A549 (cell line): Measurements from ENCODE around the gene CMTM3. TPM values are rescaled to one million over a fixed set of nuclear protein-coding genes. Genes with fewer than 3 reads are reported as not detected.

Experiments
- ATAC-seq, 2 experiments: fragments of 200-7000 bp in 1 of 2; fragments of >200 bp in 1 of 2; cut with Nextera tagmentation in 1 of 2; cut with Tn5 transposase in 1 of 2; 3 replicates each; pipeline versions ENCODE4 v1.8.0 to v1.9.1; 2018 to 2020; ENCODE audit warnings: mild to moderate bottlenecking in 1 of 2, moderate library complexity in 1 of 2
- CTCF ChIA-PET: fragments of 300-600 bp; sonication (Branson Sonifier 250); formaldehyde crosslinking; extraction: SDS; loops from one replicate; lab custom pipeline; 2021; ENCODE audit warnings: antibody characterized with exemption, inconsistent platforms; lab: Yijun Ruan, JAX
- POLR2A ChIA-PET: fragments of 350-600 bp; formaldehyde crosslinking; extraction: SDS; loops from one replicate; lab custom pipeline; 2021; ENCODE audit warnings: antibody characterized with exemption, inconsistent platforms; lab: Yijun Ruan, JAX
- DNase-seq, 2 experiments: peaks; one replicate each; pipeline versions ENCODE4 v3.0.0 to v3.0.0-alpha.2; 2011 to 2016; ENCODE audit warnings: low read depth in 1 of 2, low spot score in 1 of 2
- FAIRE-seq: peaks from 2 replicates; lab custom pipeline; 2011; peaks lifted over from hg19 to GRCh38; lab: Jason Lieb, UNC
- H3K27ac ChIP-seq, 2 experiments: fragments of >200 bp; sonication (Bioruptor Twin); formaldehyde crosslinking; 3 replicates each; pipeline ENCODE4 v1.5.1; 2016 to 2017
- H3K4me1 ChIP-seq: fragments of >200 bp; sonication (Bioruptor Twin); formaldehyde crosslinking; 3 replicates; pipeline ENCODE4 v1.6.1; 2016
- H3K4me2 ChIP-seq: fragments of >200 bp; sonication (Bioruptor Twin); formaldehyde crosslinking; 3 replicates; pipeline ENCODE4 v1.6.1; 2016
- H3K4me3 ChIP-seq: fragments of >200 bp; sonication (Bioruptor Twin); formaldehyde crosslinking; 3 replicates; pipeline ENCODE4 v1.5.1; 2016
- H3K9me3 ChIP-seq: fragments of >200 bp; sonication (Bioruptor Twin); formaldehyde crosslinking; 3 replicates; pipeline ENCODE4 v1.6.1; 2016
- BHLHE40 ChIP-seq: IDR thresholded peaks from 2 replicates; pipeline ENCODE4 v1.6.1; 2012; ENCODE audit warnings: low read depth, low read length, inconsistent platforms
- CBX8 ChIP-seq: fragments of 200-600 bp; sonication (generic); IDR thresholded peaks from 2 replicates; pipeline ENCODE4 v1.6.1; 2016
- CHD4 ChIP-seq: fragments of 200-600 bp; sonication (generic); IDR thresholded peaks from 2 replicates; pipeline ENCODE4 v1.6.1; 2016; ENCODE audit warnings: antibody characterized with exemption, mild to moderate bottlenecking, borderline replicate concordance
- E2F6 ChIP-seq: IDR thresholded peaks from 2 replicates; pipeline ENCODE4 v1.6.1; 2012; ENCODE audit warnings: low read depth, borderline replicate concordance
- EHF ChIP-seq: fragments of 250-450 bp; sonication (Bioruptor Pico); IDR thresholded peaks from 2 replicates; pipeline ENCODE4 v1.5.0; 2020; ENCODE audit warnings: mild to moderate bottlenecking
- EP300 ChIP-seq, 2 experiments: fragments of >200 bp; sonication (Bioruptor Twin); formaldehyde crosslinking; IDR thresholded peaks; 2 replicates in 1 of 2; 3 replicates in 1 of 2; pipeline ENCODE4 v1.6.1; 2016 to 2017
- GATA3 ChIP-seq: IDR thresholded peaks from 2 replicates; pipeline ENCODE4 v1.6.1; 2012; ENCODE audit warnings: borderline replicate concordance
- HDAC2 ChIP-seq: fragments of 200-600 bp; sonication (generic); IDR thresholded peaks from 2 replicates; pipeline ENCODE4 v1.6.1; 2016
- HES2 ChIP-seq: fragments of >200 bp; sonication (Bioruptor Twin); formaldehyde crosslinking; IDR thresholded peaks from 2 replicates; pipeline ENCODE4 v1.6.1; 2016
- HEYL ChIP-seq: fragments of 250-450 bp; sonication (Bioruptor Pico); IDR thresholded peaks from 2 replicates; pipeline ENCODE4 v1.8.0; 2021; ENCODE audit warnings: mild to moderate bottlenecking, moderate library complexity
- HMGXB4 ChIP-seq: fragments of 250-450 bp; sonication (Bioruptor Pico); IDR thresholded peaks from 2 replicates; pipeline ENCODE4 v1.5.0; 2021; ENCODE audit warnings: mild to moderate bottlenecking, moderate library complexity, borderline replicate concordance
- HOXA7 ChIP-seq: fragments of 250-450 bp; sonication (Bioruptor Pico); IDR thresholded peaks from 2 replicates; pipeline ENCODE4 v1.5.0; 2020; ENCODE audit warnings: mild to moderate bottlenecking, moderate library complexity
- HOXB13 ChIP-seq: fragments of 250-450 bp; sonication (Bioruptor Pico); IDR thresholded peaks from 2 replicates; pipeline ENCODE4 v1.5.0; 2020; ENCODE audit warnings: low read depth, mild to moderate bottlenecking, moderate library complexity
- HOXB5 ChIP-seq: fragments of 250-450 bp; sonication (Bioruptor Pico); IDR thresholded peaks from 2 replicates; pipeline ENCODE4 v1.5.0; 2020; ENCODE audit warnings: mild to moderate bottlenecking, moderate library complexity
- MAX ChIP-seq: IDR thresholded peaks from 2 replicates; pipeline ENCODE4 v1.6.1; 2012
- NFE2L2 ChIP-seq: fragments of 150-350 bp; conservative IDR thresholded peaks from 2 replicates; pipeline ENCODE4 v1.6.1; 2014; ENCODE audit warnings: low read length
- PHF8 ChIP-seq: fragments of 200-600 bp; sonication (generic); IDR thresholded peaks from 2 replicates; pipeline ENCODE4 v1.6.1; 2016; ENCODE audit warnings: low read depth, mild to moderate bottlenecking, antibody characterized with exemption, moderate library complexity, borderline replicate concordance
- POLR2AphosphoS2 ChIP-seq: conservative IDR thresholded peaks from 2 replicates; pipeline ENCODE4 v1.6.1; 2012; ENCODE audit warnings: low read length, improper control_type of control experiment, inconsistent platforms
- RARB ChIP-seq: fragments of 250-450 bp; sonication (Bioruptor Pico); IDR thresholded peaks from 2 replicates; pipeline ENCODE4 v1.8.0; 2021; ENCODE audit warnings: mild to moderate bottlenecking, moderate library complexity
- RCOR1 ChIP-seq: fragments of 150-350 bp; IDR thresholded peaks from 2 replicates; pipeline ENCODE4 v1.6.1; 2014; ENCODE audit warnings: antibody characterized with exemption, low read length, low read depth
- REST ChIP-seq: fragments of 200-600 bp; sonication (generic); IDR thresholded peaks from 2 replicates; pipeline ENCODE4 v1.6.1; 2016; ENCODE audit warnings: antibody characterized with exemption, mild to moderate bottlenecking, moderate library complexity
- RFX5 ChIP-seq: fragments of 450-650 bp; IDR thresholded peaks from 2 replicates; pipeline ENCODE4 v1.7.1; 2014; ENCODE audit warnings: antibody characterized with exemption, mild to moderate bottlenecking, moderate library complexity
- USF2 ChIP-seq: fragments of 450-650 bp; IDR thresholded peaks from 2 replicates; pipeline ENCODE4 v1.6.1; 2014; ENCODE audit warnings: antibody characterized with exemption
- ZC3H11A ChIP-seq: fragments of 450-650 bp; IDR thresholded peaks from 2 replicates; pipeline ENCODE4 v1.6.1; 2014; ENCODE audit warnings: antibody characterized with exemption, mild to moderate bottlenecking
- WGBS: methylation state at CpG from one replicate; pipeline ENCODE4 v1.1.6; 2017; ENCODE audit errors: missing lambda C conversion rate; 5-methylcytosine and 5-hydroxymethylcytosine counted together
- polyA plus RNA-seq, 4 experiments: library from polyadenylated mRNA; depleted of rRNA in 3 of 4; stranded (reverse); fragments of >200 nt; fragmentation: RNase III in 1 of 4; extraction: RNeasy Plus Mini Kit Qiagen cat#74134 plus additional on column Dnase treatment in 1 of 4; gene quantifications; 2 replicates in 3 of 4; 3 replicates in 1 of 4; pipeline ENCODE4 v1.2.3, GENCODE V29; 2011 to 2017

CMTM3 gene
- polyA plus RNA-seq, 2 of the 4 experiments (the other 2 are of a cell fraction), result 36.0 to 36.1 TPM

GRCh38 chr16:66641387-66641786, 36.9 kb downstream of the CMTM3 start:
- DNase-seq, result no peak
- Histone ChIP-seq H3K4me1 (no peaks in the 10 kb centered on the region), H3K4me3 (no peak overlapping the region), H3K9me3 (no peaks in the 10 kb centered on the region), H3K27ac (no peak overlapping the region)
- CTCF ChIA-PET, result interaction anchor here (1.9 to 5.1 kb wide), 2 partner anchors 10 to 15 kb away, joined by 7 to 56 read pairs; no protein-coding TSS in a partner anchor
- POLR2A ChIA-PET, result interaction anchor here (1.9 kb wide), 1 partner anchor 9 kb away, joined by 4 read pairs; no protein-coding TSS in a partner anchor
- 97% methylated on average over 1 of the region's 1 CpG for whole genome bisulfite sequencing
- TF ChIP-seq EHF (no peak), RARB (CRISPR knock-in tag) (no peak)
- TF ChIP-seq, all 56 proteins: peak for 0
- H3K4me2 ChIP-seq, result no peak overlapping the region
- ATAC-seq (no peak), FAIRE-seq (no peak)

- DNase-seq (no peak), FAIRE-seq (no peak), ATAC-seq (no peak)
- Histone ChIP-seq H3K4me2 (no peak overlapping the region), H3K4me1 (peaks cover 8% of the 10 kb centered on the region; the same call in 2 of the 3 replicates), H3K4me3 (no peak overlapping the region), H3K27ac (no peak overlapping the region), H3K9me3 (no peaks in the 10 kb centered on the region)
- 86% methylated on average over 1 of the region's 1 CpG for WGBS
- TF ChIP-seq CBX8, result no peak
- no peak for TF ChIP-seq USF2
- no peak for TF ChIP-seq HEYL (CRISPR knock-in tag)
- no peak for TF ChIP-seq GATA3
- TF ChIP-seq HES2, result no peak
- TF ChIP-seq EP300 (IDR thresholded peaks at IDR 0.05), result no peak
- ChIA-PET POLR2A (no interaction called here), CTCF (interaction anchor here (0.6 to 3.3 kb wide), 4 partner anchors 14 to 220 kb away, joined by 3 to 20 read pairs (median 7); no protein-coding TSS in a partner anchor)
These were observed 43.4 kb downstream of the CMTM3 start for GRCh38 chr16:66647866-66648265.

GRCh38 chr16:66649167-66649566, 44.7 kb downstream of the CMTM3 start:
- no peak for DNase-seq
- 94% methylated on average over 2 of the region's 2 CpGs for WGBS
- no peaks in the 10 kb centered on the region for H3K9me3 ChIP-seq
- POLR2A ChIA-PET, result no interaction called here
- ATAC-seq, result no peak
- H3K4me3 ChIP-seq, result no peak overlapping the region
- CTCF ChIA-PET, result interaction anchor here (0.6 to 3.3 kb wide), 5 partner anchors 13 to 218 kb away, joined by 3 to 20 read pairs (median 5); no protein-coding TSS in a partner anchor
- H3K4me2 ChIP-seq, result no peak overlapping the region
- FAIRE-seq, result no peak
- TF ChIP-seq RFX5 (no peak), HDAC2 (no peak), MAX (no peak), CHD4 (no peak), BHLHE40 (no peak), RCOR1 (no peak), HMGXB4 (CRISPR knock-in tag) (no peak), NFE2L2 (no peak), REST (no peak), PHF8 (no peak), HOXB13 (CRISPR knock-in tag) (no peak), HOXB5 (CRISPR knock-in tag) (no peak), HOXA7 (CRISPR knock-in tag) (no peak), E2F6 (no peak), ZC3H11A (no peak), GATA3 (no peak), POLR2AphosphoS2 (no peak)
- TF ChIP-seq, all 56 proteins: peak for 0
- no peak overlapping the region for H3K27ac ChIP-seq
- peaks cover 8% of the 10 kb centered on the region; the same call in 2 of the 3 replicates for H3K4me1 ChIP-seq
